WTC11 (cell line): Measurements from ENCODE around the gene MSH3.

Experiments
- ATF2 ChIP-seq: sonication (generic); formaldehyde crosslinking; IDR thresholded peaks from 2 replicates; pipeline ENCODE4 v1.8.1; 2022; ENCODE audit warnings: low read depth, missing genetic modification reagents, borderline replicate concordance
- ATF3 ChIP-seq: sonication (generic); formaldehyde crosslinking; conservative IDR thresholded peaks from 2 replicates; pipeline ENCODE4 v1.8.1; 2022; ENCODE audit warnings: mild to moderate bottlenecking, missing genetic modification reagents
- CTCF ChIP-seq: fragments of 200-600 bp; IDR thresholded peaks from 2 replicates; pipeline ENCODE4 v1.8.0; 2022; ENCODE audit warnings: antibody characterized with exemption
- E2F4 ChIP-seq: sonication (generic); formaldehyde crosslinking; IDR thresholded peaks from 2 replicates; pipeline ENCODE4 v1.8.1; 2022; ENCODE audit warnings: low read depth, mild to moderate bottlenecking, moderate library complexity, missing genetic modification reagents, borderline replicate concordance
- FOXJ3 ChIP-seq: sonication (generic); formaldehyde crosslinking; IDR thresholded peaks from 2 replicates; pipeline ENCODE4 v1.9.0; 2021; ENCODE audit warnings: missing genetic modification reagents, mild to moderate bottlenecking, borderline replicate concordance
- FOXP1 ChIP-seq: sonication (generic); formaldehyde crosslinking; IDR thresholded peaks from 2 replicates; pipeline ENCODE4 v1.8.0; 2022; ENCODE audit warnings: missing genetic modification reagents, mild to moderate bottlenecking, moderate library complexity, borderline replicate concordance
- GTF2I ChIP-seq: fragments of 250-450 bp; sonication (Bioruptor Pico); conservative IDR thresholded peaks from 2 replicates; pipeline ENCODE4 v1.4.0; 2021; ENCODE audit warnings: mild to moderate bottlenecking
- MLX ChIP-seq: sonication (generic); formaldehyde crosslinking; IDR thresholded peaks from 2 replicates; pipeline ENCODE4 v1.8.1; 2023; ENCODE audit warnings: mild to moderate bottlenecking, missing genetic modification reagents, moderate library complexity
- NR1H2 ChIP-seq: sonication (generic); formaldehyde crosslinking; IDR thresholded peaks from 2 replicates; pipeline ENCODE4 v1.9.0; 2021; ENCODE audit warnings: mild to moderate bottlenecking, moderate library complexity, missing genetic modification reagents
- RORB ChIP-seq: fragments of 250-450 bp; sonication (Bioruptor Pico); IDR thresholded peaks from 2 replicates; pipeline ENCODE4 v1.9.0; 2021; ENCODE audit warnings: mild to moderate bottlenecking
- SP1 ChIP-seq: sonication (generic); formaldehyde crosslinking; conservative IDR thresholded peaks from 2 replicates; pipeline ENCODE4 v1.8.1; 2022; ENCODE audit warnings: missing genetic modification reagents
- TCF7 ChIP-seq: sonication (generic); formaldehyde crosslinking; IDR thresholded peaks from 2 replicates; pipeline ENCODE4 v1.8.0; 2022; ENCODE audit warnings: mild to moderate bottlenecking, low read depth, missing genetic modification reagents, moderate library complexity
- USF1 ChIP-seq: sonication (generic); formaldehyde crosslinking; IDR thresholded peaks from 2 replicates; pipeline ENCODE4 v1.8.0; 2022; ENCODE audit warnings: mild to moderate bottlenecking, missing genetic modification reagents
- ZNF512 ChIP-seq: sonication (generic); formaldehyde crosslinking; IDR thresholded peaks from 2 replicates; pipeline ENCODE4 v1.8.1; 2022; ENCODE audit warnings: missing genetic modification reagents, borderline replicate concordance

GRCh38 chr5:80609692-80610091 lies 44.8 kb upstream of the MSH3 start:
- TF ChIP-seq FOXJ3 = no peak
- no peak for TF ChIP-seq CTCF
- no peak for TF ChIP-seq NR1H2 (CRISPR knock-in tag)
- TF ChIP-seq RORB (CRISPR knock-in tag) = no peak
- no peak for TF ChIP-seq ATF3 (CRISPR knock-in tag)
- no peak for TF ChIP-seq FOXP1 (CRISPR knock-in tag)
- no peak for TF ChIP-seq SP1 (CRISPR knock-in tag)
- TF ChIP-seq GTF2I (CRISPR knock-in tag) = no peak
- no peak for TF ChIP-seq ATF2 (CRISPR knock-in tag)
- no peak for TF ChIP-seq E2F4 (CRISPR knock-in tag)
- no peak for TF ChIP-seq TCF7 (CRISPR knock-in tag)
- no peak for TF ChIP-seq MLX (CRISPR knock-in tag)
- no peak for TF ChIP-seq USF1 (CRISPR knock-in tag)
- TF ChIP-seq ZNF512 (CRISPR knock-in tag) = no peak
